Prostate gland (tissue), 2 donors: ENCODE results near the gene ANKRD10.

Experiments
- POLR2A ChIP-seq: fragments of 450-650 bp; IDR thresholded peaks from one replicate; pipeline ENCODE4 v1.6.1; 2016; ENCODE audit warnings: antibody characterized with exemption, mild to moderate bottlenecking
- POLR2AphosphoS5 ChIP-seq: sonication (generic); formaldehyde crosslinking; IDR thresholded peaks from one replicate; pipeline ENCODE4 v1.6.1; 2017; ENCODE audit warnings: antibody characterized with exemption
- TF ChIP-seq, protein P1 (sequence below), 4 experiments: fragments of 200-600 bp in 2 of 4; fragments of 450-650 bp in 2 of 4; sonication (generic) in 2 of 4; IDR thresholded peaks; 1 replicate in 3 of 4; 2 replicates in 1 of 4; pipeline ENCODE4 v1.5.1; 2016 to 2019; ENCODE audit warnings: antibody characterized with exemption in 4 of 4, mild to moderate bottlenecking in 2 of 4, moderate library complexity in 2 of 4

DNA sequence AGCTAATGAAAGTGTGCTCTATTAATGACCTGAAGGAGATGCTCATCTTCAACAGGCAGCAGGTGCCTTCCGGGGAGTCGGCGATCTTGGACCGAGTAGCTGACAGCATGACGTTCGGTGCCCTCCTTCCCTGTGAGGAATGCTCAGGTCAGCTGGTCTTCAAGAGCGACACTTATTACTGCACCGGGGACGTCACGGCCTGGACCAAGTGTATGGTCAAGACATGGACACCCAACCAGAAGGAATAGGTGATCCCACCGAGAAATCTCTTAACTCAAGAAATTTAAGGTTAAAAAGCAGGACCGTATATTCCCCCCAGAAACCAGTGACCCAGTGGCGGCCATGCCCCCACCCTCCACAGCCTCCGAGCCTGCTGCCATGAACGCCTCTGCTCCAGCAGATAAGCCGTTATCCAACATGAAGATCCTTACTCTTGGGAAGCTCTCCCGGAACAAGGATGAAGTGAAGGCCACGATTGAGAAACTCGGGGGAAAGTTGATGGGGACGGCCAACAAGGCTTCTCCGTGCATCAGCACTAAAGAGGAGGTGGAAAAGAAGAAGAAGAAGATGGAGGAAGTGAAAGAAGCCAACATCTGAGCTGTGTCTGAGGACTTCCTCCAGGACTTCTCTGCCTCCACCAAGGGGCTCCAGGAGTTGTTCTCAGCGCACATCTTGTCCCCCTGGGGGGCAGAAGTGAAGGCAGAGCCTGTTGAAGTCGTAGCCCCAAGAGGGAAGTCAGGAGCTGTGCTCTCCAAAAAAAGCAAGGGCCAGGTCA is 22.8 kb upstream of the ANKRD10 start:
- TF ChIP-seq, protein P1, sequence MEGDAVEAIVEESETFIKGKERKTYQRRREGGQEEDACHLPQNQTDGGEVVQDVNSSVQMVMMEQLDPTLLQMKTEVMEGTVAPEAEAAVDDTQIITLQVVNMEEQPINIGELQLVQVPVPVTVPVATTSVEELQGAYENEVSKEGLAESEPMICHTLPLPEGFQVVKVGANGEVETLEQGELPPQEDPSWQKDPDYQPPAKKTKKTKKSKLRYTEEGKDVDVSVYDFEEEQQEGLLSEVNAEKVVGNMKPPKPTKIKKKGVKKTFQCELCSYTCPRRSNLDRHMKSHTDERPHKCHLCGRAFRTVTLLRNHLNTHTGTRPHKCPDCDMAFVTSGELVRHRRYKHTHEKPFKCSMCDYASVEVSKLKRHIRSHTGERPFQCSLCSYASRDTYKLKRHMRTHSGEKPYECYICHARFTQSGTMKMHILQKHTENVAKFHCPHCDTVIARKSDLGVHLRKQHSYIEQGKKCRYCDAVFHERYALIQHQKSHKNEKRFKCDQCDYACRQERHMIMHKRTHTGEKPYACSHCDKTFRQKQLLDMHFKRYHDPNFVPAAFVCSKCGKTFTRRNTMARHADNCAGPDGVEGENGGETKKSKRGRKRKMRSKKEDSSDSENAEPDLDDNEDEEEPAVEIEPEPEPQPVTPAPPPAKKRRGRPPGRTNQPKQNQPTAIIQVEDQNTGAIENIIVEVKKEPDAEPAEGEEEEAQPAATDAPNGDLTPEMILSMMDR (IDR thresholded peaks at IDR 0.05) = no peak
- TF ChIP-seq POLR2A (no peak), POLR2AphosphoS5 (no peak)
